GM18519 (cell line): Measurements from ENCODE around the gene ADGRV1.
A peak's percentile ranks its signal among the peaks of the same experiment; 100 is the strongest.

Experiments used
- ATAC-seq: cut with Tn5 transposase; IDR thresholded peaks from one replicate; pipeline ENCODE4 v1.9.1; 2021; ENCODE audit warnings: mild to moderate bottlenecking, moderate library complexity; ENCODE audit not compliant: unreplicated experiment, low FRiP score

Gene ADGRV1

GRCh38 chr5:90558344-90559192 is at the start of gene ADGRV1:
Gene ADGRV1, plus strand, starts transcription at chr5:90558797. Its CDS starts 99 bp downstream, at chr5:90558896.
- ATAC-seq = no peak

- ATAC-seq = no peak
Observed at GRCh38 chr5:90510438-90510837, 48.2 kb upstream of the ADGRV1 start.

- ATAC-seq = no peak
Observed at GRCh38 chr5:90514520-90514919, 44.1 kb upstream of the ADGRV1 start.

GRCh38 chr5:90518661-90519060 is 39.9 kb upstream of the ADGRV1 start:
- ATAC-seq = no peak

- ATAC-seq = no peak
Observed at GRCh38 chr5:90519081-90519480, 39.5 kb upstream of the ADGRV1 start.

GRCh38 chr5:90528601-90529193 is 29.9 kb upstream of the ADGRV1 start:
- no peak for ATAC-seq

- peak; percentile 69 for ATAC-seq
Observed at GRCh38 chr5:90529194-90529938, 29.2 kb upstream of the ADGRV1 start, which contains the start of gene LYSMD3. Gene LYSMD3, minus strand, starts transcription at chr5:90529584. Its CDS starts 4,295 bp downstream, at chr5:90525289.

- peak; percentile 33 for ATAC-seq
Observed at GRCh38 chr5:90529939-90530677, 28.5 kb upstream of the ADGRV1 start.

- ATAC-seq = no peak
Observed at GRCh38 chr5:90530736-90531487, 27.7 kb upstream of the ADGRV1 start.

- no peak for ATAC-seq
Observed at GRCh38 chr5:90533794-90534193, 24.8 kb upstream of the ADGRV1 start.

- ATAC-seq = no peak
Observed at GRCh38 chr5:90534922-90535321, 23.7 kb upstream of the ADGRV1 start.

GRCh38 chr5:90542827-90543519 is 15.6 kb upstream of the ADGRV1 start:
- ATAC-seq = no peak

- ATAC-seq = no peak
Observed at GRCh38 chr5:90545511-90545910, 13.1 kb upstream of the ADGRV1 start.

- ATAC-seq = no peak
Observed at GRCh38 chr5:90546216-90546837, 12.3 kb upstream of the ADGRV1 start.

- no peak for ATAC-seq
Observed at GRCh38 chr5:90547072-90547536, 11.5 kb upstream of the ADGRV1 start.

GRCh38 chr5:90548069-90548593 is 10.5 kb upstream of the ADGRV1 start:
- ATAC-seq = no peak

- ATAC-seq = no peak
Observed at GRCh38 chr5:90549223-90549622, 9.4 kb upstream of the ADGRV1 start.

- ATAC-seq = no peak
Observed at GRCh38 chr5:90549729-90550275, 8.8 kb upstream of the ADGRV1 start.
